GM23338 (cell line): ENCODE results near the gene ADGRB3.

Experiments
- CREB1 ChIP-seq: fragments of 250-450 bp; sonication (Bioruptor Pico); IDR thresholded peaks from 2 replicates; pipeline ENCODE4 v1.5.0; 2020; ENCODE audit warnings: low read depth, mild to moderate bottlenecking, moderate library complexity
- ETS1 ChIP-seq: IDR thresholded peaks from 2 replicates; pipeline ENCODE4 v1.6.1; 2016; ENCODE audit warnings: antibody characterized with exemption
- EZH2 ChIP-seq: fragments of 200-600 bp; sonication (generic); IDR thresholded peaks from one replicate; pipeline ENCODE4 v1.8.0; 2017; ENCODE audit warnings: antibody characterized with exemption, mild to moderate bottlenecking, low read depth; ENCODE audit not compliant: unreplicated experiment
- EZH2phosphoT487 ChIP-seq: fragments of 200-600 bp; sonication (generic); IDR thresholded peaks from one replicate; pipeline ENCODE4 v1.8.1; 2018; ENCODE audit warnings: antibody characterized with exemption; ENCODE audit not compliant: unreplicated experiment
- JUNB ChIP-seq: IDR thresholded peaks from one replicate; pipeline ENCODE4 v1.6.1; 2016; ENCODE audit warnings: antibody characterized with exemption; ENCODE audit not compliant: unreplicated experiment
- POLR2AphosphoS5 ChIP-seq: IDR thresholded peaks from 2 replicates; pipeline ENCODE4 v1.6.1; 2016; ENCODE audit warnings: antibody characterized with exemption, low read depth
- REST ChIP-seq: IDR thresholded peaks from one replicate; pipeline ENCODE4 v1.6.1; 2018; ENCODE audit warnings: antibody characterized with exemption; ENCODE audit not compliant: unreplicated experiment
- ZNF114 ChIP-seq: fragments of 250-450 bp; sonication (Bioruptor Pico); IDR thresholded peaks from 2 replicates; pipeline ENCODE4 v1.5.0; 2020; ENCODE audit warnings: mild to moderate bottlenecking, moderate library complexity
- TF ChIP-seq, protein P1 (sequence below), 2 experiments: fragments of 200-600 bp in 1 of 2; sonication (generic) in 1 of 2; conservative IDR thresholded peaks; 2 replicates each; pipeline versions ENCODE4 v1.5.1 to v1.6.1; 2016 to 2017; ENCODE audit warnings: antibody characterized with exemption in 2 of 2, low read depth in 2 of 2, mild to moderate bottlenecking in 2 of 2, moderate library complexity in 1 of 2

DNA sequence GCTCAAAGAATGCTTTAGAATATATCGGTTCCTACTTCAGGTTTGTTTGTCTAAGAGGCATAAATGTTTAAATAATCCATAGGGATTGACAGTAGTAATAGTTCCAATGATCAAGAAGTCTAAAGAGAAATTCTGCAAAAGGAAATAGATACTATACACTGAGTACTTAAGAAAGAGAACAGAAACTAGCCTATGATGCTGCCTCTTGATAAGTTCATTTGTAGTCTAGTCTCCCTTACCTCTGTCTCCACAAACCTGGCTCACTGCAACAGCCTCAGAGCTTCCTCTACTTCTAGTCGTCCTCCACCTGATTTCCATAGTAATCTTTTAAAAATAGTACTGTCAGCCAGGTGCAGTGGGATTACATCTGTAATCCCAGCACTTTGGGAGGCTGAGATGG, 650.0 kb downstream of the ADGRB3 start:
- TF ChIP-seq EZH2 (no peak), POLR2AphosphoS5 (no peak), EZH2phosphoT487 (no peak), ZNF114 (CRISPR knock-in tag) (no peak), REST (no peak), JUNB (no peak), CREB1 (CRISPR knock-in tag) (no peak), ETS1 (no peak)
- TF ChIP-seq, protein P1, sequence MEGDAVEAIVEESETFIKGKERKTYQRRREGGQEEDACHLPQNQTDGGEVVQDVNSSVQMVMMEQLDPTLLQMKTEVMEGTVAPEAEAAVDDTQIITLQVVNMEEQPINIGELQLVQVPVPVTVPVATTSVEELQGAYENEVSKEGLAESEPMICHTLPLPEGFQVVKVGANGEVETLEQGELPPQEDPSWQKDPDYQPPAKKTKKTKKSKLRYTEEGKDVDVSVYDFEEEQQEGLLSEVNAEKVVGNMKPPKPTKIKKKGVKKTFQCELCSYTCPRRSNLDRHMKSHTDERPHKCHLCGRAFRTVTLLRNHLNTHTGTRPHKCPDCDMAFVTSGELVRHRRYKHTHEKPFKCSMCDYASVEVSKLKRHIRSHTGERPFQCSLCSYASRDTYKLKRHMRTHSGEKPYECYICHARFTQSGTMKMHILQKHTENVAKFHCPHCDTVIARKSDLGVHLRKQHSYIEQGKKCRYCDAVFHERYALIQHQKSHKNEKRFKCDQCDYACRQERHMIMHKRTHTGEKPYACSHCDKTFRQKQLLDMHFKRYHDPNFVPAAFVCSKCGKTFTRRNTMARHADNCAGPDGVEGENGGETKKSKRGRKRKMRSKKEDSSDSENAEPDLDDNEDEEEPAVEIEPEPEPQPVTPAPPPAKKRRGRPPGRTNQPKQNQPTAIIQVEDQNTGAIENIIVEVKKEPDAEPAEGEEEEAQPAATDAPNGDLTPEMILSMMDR (conservative IDR thresholded peaks at IDR 0.05; ENCODE audit: low read depth in 2 of 2), result no peak
